HepG2 (cell line): ENCODE results near the gene ZNF786. TPM values are rescaled to one million over a fixed set of nuclear protein-coding genes. Genes with fewer than 3 reads are reported as not detected.

Experiments
- ATAC-seq: fragments of 200-7000 bp; cut with Tn5 transposase; 3 replicates; pipeline ENCODE4 v1.9.1; 2020; ENCODE audit warnings: mild to moderate bottlenecking, moderate library complexity
- BruUV-seq: library from RNA; stranded (reverse); fragments of 400-500 nt; replicated peaks from 2 replicates; lab custom pipeline; 2021; lab: Mats Ljungman, UMichigan
- CTCF ChIA-PET: fragments of 300-600 bp; formaldehyde crosslinking; extraction: SDS; loops from one replicate; lab custom pipeline; 2021; ENCODE audit warnings: low total read pairs, inconsistent platforms, low intra/inter-chr PET ratio; lab: Yijun Ruan, JAX
- POLR2A ChIA-PET: fragments of 350-600 bp; sonication (Branson Sonifier 250); formaldehyde crosslinking; loops from one replicate; lab custom pipeline; 2020; ENCODE audit warnings: antibody characterized with exemption, inconsistent platforms; lab: Yijun Ruan, JAX
- DNase-seq: peaks from one replicate; pipeline ENCODE4 v3.0.0-alpha.2; 2015; ENCODE audit warnings: low spot score
- FAIRE-seq: peaks from 3 replicates; lab custom pipeline; 2011; peaks lifted over from hg19 to GRCh38; lab: Jason Lieb, UNC
- H2AFZ ChIP-seq: one replicate; pipeline ENCODE4 v1.6.1; 2011; ENCODE audit warnings: low read length, inconsistent platforms
- H3K27ac ChIP-seq: fragments of 300-600 bp; 3 replicates; pipeline ENCODE4 v1.8.0; 2011; ENCODE audit warnings: mixed run types, mild to moderate bottlenecking, mixed read lengths, low read length, inconsistent platforms; ENCODE audit not compliant: insufficient read depth; ENCODE audit errors: extremely low read length
- H3K27me3 ChIP-seq, 2 experiments: fragments of 200-600 bp in 1 of 2; 2 replicates in 1 of 2; 3 replicates in 1 of 2; pipeline versions ENCODE4 v1.6.0 to v1.8.0; 2011; ENCODE audit warnings: low read length in 2 of 2, mild to moderate bottlenecking in 2 of 2, moderate library complexity in 2 of 2, inconsistent platforms in 1 of 2; ENCODE audit not compliant: insufficient read depth in 2 of 2, control insufficient read depth in 1 of 2
- H3K36me3 ChIP-seq, 2 experiments: fragments of 200-600 bp in 1 of 2; replicated peaks in 1 of 2; 2 replicates in 1 of 2; 3 replicates in 1 of 2; pipeline versions ENCODE4 v1.5.1 to v1.8.0; 2011; ENCODE audit warnings: low read length in 2 of 2, inconsistent platforms in 1 of 2; ENCODE audit not compliant: insufficient read depth in 2 of 2, control insufficient read depth in 1 of 2
- H3K4me1 ChIP-seq: 2 replicates; pipeline ENCODE4 v1.5.1; 2012; ENCODE audit warnings: low read length, inconsistent platforms; ENCODE audit not compliant: insufficient read depth
- H3K4me2 ChIP-seq: 2 replicates; pipeline ENCODE4 v1.6.0; 2011; ENCODE audit warnings: low read depth, low read length, inconsistent platforms
- H3K4me3 ChIP-seq, 3 experiments: fragments of 200-600 bp in 1 of 3; sonication (generic), shearing (Covaris generic) in 1 of 3; replicated peaks in 1 of 3; 2 replicates each; pipeline ENCODE4 v1.5.1; 2011 to 2016; ENCODE audit warnings: low read length in 3 of 3, inconsistent platforms in 2 of 3, low read depth in 2 of 3, mild to moderate bottlenecking in 2 of 3, control low read depth in 1 of 3, mixed read lengths in 1 of 3; ENCODE audit not compliant: insufficient read depth in 1 of 3
- H3K79me2 ChIP-seq: one replicate; pipeline ENCODE4 v1.6.1; 2011; ENCODE audit warnings: low read length, inconsistent platforms; ENCODE audit not compliant: insufficient read depth
- H3K9ac ChIP-seq: 2 replicates; pipeline ENCODE4 v1.6.0; 2011; ENCODE audit warnings: mild to moderate bottlenecking, low read depth, low read length, inconsistent platforms; ENCODE audit not compliant: insufficient read depth
- H3K9me3 ChIP-seq: 2 replicates; pipeline ENCODE4 v1.5.1; 2012; ENCODE audit warnings: mild to moderate bottlenecking, low read length
- H4K20me1 ChIP-seq: 2 replicates; pipeline ENCODE4 v1.6.0; 2011; ENCODE audit warnings: inconsistent platforms, mild to moderate bottlenecking, low read length, moderate library complexity; ENCODE audit not compliant: insufficient read depth
- BHLHE40 ChIP-seq: IDR thresholded peaks from 2 replicates; pipeline ENCODE4 v1.6.1; 2011; ENCODE audit warnings: low read length, improper control_type of control experiment
- FOXC1 ChIP-seq: sonication (generic); formaldehyde crosslinking; IDR thresholded peaks from 2 replicates; pipeline ENCODE4 v1.8.0; 2022; ENCODE audit warnings: mild to moderate bottlenecking, missing genetic modification reagents, borderline replicate concordance
- JARID2 ChIP-seq: sonication (generic); formaldehyde crosslinking; IDR thresholded peaks from 2 replicates; pipeline ENCODE4 v1.8.1; 2023; ENCODE audit warnings: missing genetic modification reagents, inconsistent platforms; ENCODE audit not compliant: insufficient replicate concordance
- KAT2B ChIP-seq: fragments of 150-350 bp; IDR thresholded peaks from 2 replicates; pipeline ENCODE4 v1.6.1; 2014; ENCODE audit warnings: low read depth, low read length, borderline replicate concordance
- MATR3 ChIP-seq: sonication (generic); formaldehyde crosslinking; IDR thresholded peaks from 2 replicates; pipeline ENCODE4 v1.4.0; 2020; ENCODE audit warnings: missing genetic modification reagents
- MNT ChIP-seq: fragments of 450-650 bp; IDR thresholded peaks from 2 replicates; pipeline ENCODE4 v1.6.1; 2016
- MXD3 ChIP-seq: IDR thresholded peaks from 2 replicates; pipeline ENCODE4 v1.6.1; 2016; ENCODE audit warnings: mild to moderate bottlenecking, missing biosample characterization, missing genetic modification reagents
- RORA ChIP-seq: sonication (generic); formaldehyde crosslinking; IDR thresholded peaks from 2 replicates; pipeline ENCODE4 v1.5.0; 2020; ENCODE audit warnings: mild to moderate bottlenecking, missing genetic modification reagents, moderate library complexity
- ZNF317 ChIP-seq: sonication (generic); formaldehyde crosslinking; IDR thresholded peaks from 2 replicates; pipeline ENCODE4 v1.5.0; 2020; ENCODE audit warnings: mild to moderate bottlenecking, missing genetic modification reagents
- ZNF335 ChIP-seq: sonication (generic); formaldehyde crosslinking; IDR thresholded peaks from 2 replicates; pipeline ENCODE4 v1.4.0; 2020; ENCODE audit warnings: missing genetic modification reagents
- ZNF597 ChIP-seq: sonication (generic); formaldehyde crosslinking; IDR thresholded peaks from 2 replicates; pipeline ENCODE4 v1.5.0; 2020; ENCODE audit warnings: missing genetic modification reagents
- WGBS: methylation state at CpG from one replicate; pipeline ENCODE4 v1.1.6; 2017; ENCODE audit warnings: low lambda C conversion rate; 5-methylcytosine and 5-hydroxymethylcytosine counted together
- in situ Hi-C: cut with HindIII; loops from 2 replicates; pipeline ENCODE4 v1.10.0; 2017; ENCODE audit warnings: low pct_unique_long_range_greater_than_20kb; ENCODE audit not compliant: extremely low pct_ligation_motif_present
- intact Hi-C: fragments of 100-400 bp; cut with micrococcal nuclease; formaldehyde crosslinking; loops from one replicate; pipeline ENCODE4 v1.10.0; 2022; ENCODE audit not compliant: unreplicated experiment
- polyA plus RNA-seq, 8 experiments: library from polyadenylated mRNA; depleted of rRNA in 3 of 8; stranded (reverse) in 7 of 8; unstranded in 1 of 8; fragments of >200 nt; fragmentation: Illumina TruSeq in 4 of 8; extraction: Trizol in 4 of 8; gene quantifications; 2 replicates each; pipeline versions ENCODE4 v1.2.1 to v1.2.3, GENCODE V29; 2011 to 2016; ENCODE audit warnings: low read depth in 4 of 8, missing spikeins in 1 of 8, mixed read lengths in 1 of 8; ENCODE audit not compliant: insufficient read depth in 1 of 8
- total RNA-seq, 5 experiments: library from RNA; depleted of rRNA; stranded (reverse); fragments of >200 nt; fragmentation: Illumina TruSeq; extraction: Trizol; gene quantifications; 2 replicates each; pipeline ENCODE4 v1.2.3, GENCODE V29; 2016; ENCODE audit warnings: low read depth in 1 of 5
- TF ChIP-seq, protein P1 (sequence below): sonication (generic); formaldehyde crosslinking; IDR thresholded peaks from 2 replicates; pipeline ENCODE4 v1.5.0; 2020; ENCODE audit warnings: mild to moderate bottlenecking, missing genetic modification reagents, borderline replicate concordance
- TF ChIP-seq, protein P2 (sequence below): sonication (generic); formaldehyde crosslinking; IDR thresholded peaks from 2 replicates; pipeline ENCODE4 v1.8.1; 2022; ENCODE audit warnings: mild to moderate bottlenecking, missing genetic modification reagents

ZNF786 gene
- total and polyA plus RNA-seq, 2 of the 13 experiments (the other 11 are each of a cell fraction or from before 2014, with no cell fraction given) = 2.0 to 4.0 TPM

GRCh38 chr7:149043936-149044335 is 46.6 kb downstream of the ZNF786 start:
- intact Hi-C loops = no loop called here
- Histone ChIP-seq H4K20me1 (no peaks in the 10 kb centered on the region), H3K9ac (no peak overlapping the region), H2AFZ (no peak overlapping the region), H3K4me2 (no peak overlapping the region), H3K36me3 (no peaks in the 10 kb centered on the region), H3K4me1 (no peaks in the 10 kb centered on the region), H3K27me3 (peaks cover 0 to 6% of the 10 kb centered on the region in 2 experiments; a peak in 2 of 5 replicates), H3K4me3 (no peak overlapping the region), H3K9me3 (no peaks in the 10 kb centered on the region), H3K79me2 (no peaks in the 10 kb centered on the region), H3K27ac (no peak overlapping the region)
- TF ChIP-seq MNT (peak; percentile 93), RORA (CRISPR knock-in tag) (no peak)
- ATAC-seq = no peak
- ChIA-PET POLR2A (no interaction called here), CTCF (no interaction called here)
- DNase-seq = no peak
- BruUV-seq = no TSS peak
- in situ Hi-C loops = no loop called here
- 71% methylated on average over 7 of the region's 8 CpGs for WGBS
- no peak for FAIRE-seq

DNA sequence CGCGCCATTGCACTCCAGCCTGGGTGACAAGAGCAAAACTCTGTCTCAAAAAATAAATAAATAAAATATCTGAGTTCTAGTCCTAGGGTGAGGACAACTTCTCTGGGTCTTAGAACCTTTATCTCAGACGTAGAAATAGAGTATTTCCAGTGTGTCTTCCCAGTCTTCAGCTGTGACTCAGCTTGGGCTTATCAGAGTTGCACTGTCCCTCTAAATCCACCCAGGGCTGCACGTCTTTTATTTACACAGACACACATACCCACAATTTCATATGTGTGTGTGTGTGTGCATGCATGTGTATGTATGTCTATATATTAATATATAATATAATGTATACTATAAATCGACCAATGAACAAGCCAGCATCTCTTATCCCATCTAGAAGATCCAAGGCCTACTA is 49.2 kb downstream of the ZNF786 start:
- H3K9me3 ChIP-seq = peaks cover 10% of the 10 kb centered on the region
- ATAC-seq (no peak), DNase-seq (no peak), FAIRE-seq (no peak)
- ChIA-PET POLR2A (no interaction called here), CTCF (no interaction called here)
- no peaks in the 10 kb centered on the region for H4K20me1 ChIP-seq
- in situ Hi-C loops (no loop called here), intact Hi-C loops (no loop called here)
- H3K4me1 ChIP-seq = no peaks in the 10 kb centered on the region
- H3K9ac ChIP-seq = no peak overlapping the region
- H3K27me3 ChIP-seq = peaks cover 0 to 6% of the 10 kb centered on the region in 2 experiments; a peak in 2 of 5 replicates
- no peaks in the 10 kb centered on the region for H3K36me3 ChIP-seq
- no peak overlapping the region for H3K27ac ChIP-seq
- no peak overlapping the region for H3K4me2 ChIP-seq
- TF ChIP-seq KAT2B = no peak
- TF ChIP-seq ZNF597 (CRISPR knock-in tag) = no peak
- TF ChIP-seq MATR3 (CRISPR knock-in tag) = no peak
- no peak for TF ChIP-seq ZNF335
- no peak for TF ChIP-seq BHLHE40
- no peak for TF ChIP-seq ZNF317
- no peak for TF ChIP-seq JARID2
- no peak for TF ChIP-seq FOXC1
- TF ChIP-seq, protein P1, sequence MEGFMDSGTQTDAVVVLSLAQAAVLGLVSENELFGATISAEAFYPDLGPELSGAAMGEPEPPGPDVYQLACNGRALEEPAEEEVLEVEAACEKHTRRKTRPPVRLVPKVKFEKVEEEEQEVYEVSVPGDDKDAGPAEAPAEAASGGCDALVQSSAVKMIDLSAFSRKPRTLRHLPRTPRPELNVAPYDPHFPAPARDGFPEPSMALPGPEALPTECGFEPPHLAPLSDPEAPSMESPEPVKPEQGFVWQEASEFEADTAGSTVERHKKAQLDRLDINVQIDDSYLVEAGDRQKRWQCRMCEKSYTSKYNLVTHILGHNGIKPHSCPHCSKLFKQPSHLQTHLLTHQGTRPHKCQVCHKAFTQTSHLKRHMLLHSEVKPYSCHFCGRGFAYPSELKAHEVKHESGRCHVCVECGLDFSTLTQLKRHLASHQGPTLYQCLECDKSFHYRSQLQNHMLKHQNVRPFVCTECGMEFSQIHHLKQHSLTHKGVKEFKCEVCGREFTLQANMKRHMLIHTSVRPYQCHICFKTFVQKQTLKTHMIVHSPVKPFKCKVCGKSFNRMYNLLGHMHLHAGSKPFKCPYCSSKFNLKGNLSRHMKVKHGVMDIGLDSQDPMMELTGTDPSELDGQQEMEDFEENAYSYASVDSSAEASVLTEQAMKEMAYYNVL (CRISPR knock-in tag) = no peak
- TF ChIP-seq, protein P2, sequence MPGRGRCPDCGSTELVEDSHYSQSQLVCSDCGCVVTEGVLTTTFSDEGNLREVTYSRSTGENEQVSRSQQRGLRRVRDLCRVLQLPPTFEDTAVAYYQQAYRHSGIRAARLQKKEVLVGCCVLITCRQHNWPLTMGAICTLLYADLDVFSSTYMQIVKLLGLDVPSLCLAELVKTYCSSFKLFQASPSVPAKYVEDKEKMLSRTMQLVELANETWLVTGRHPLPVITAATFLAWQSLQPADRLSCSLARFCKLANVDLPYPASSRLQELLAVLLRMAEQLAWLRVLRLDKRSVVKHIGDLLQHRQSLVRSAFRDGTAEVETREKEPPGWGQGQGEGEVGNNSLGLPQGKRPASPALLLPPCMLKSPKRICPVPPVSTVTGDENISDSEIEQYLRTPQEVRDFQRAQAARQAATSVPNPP (CRISPR knock-in tag) = no peak
- TF ChIP-seq MXD3 (CRISPR knock-in tag) = no peak
- no TSS peak for BruUV-seq
- no peak overlapping the region for H2AFZ ChIP-seq
- 44% methylated on average over 5 of the region's 5 CpGs for WGBS
- no peak overlapping the region for H3K4me3 ChIP-seq
- H3K79me2 ChIP-seq = no peaks in the 10 kb centered on the region
